ENCODE data around the gene AP4M1.

The AP4M1 gene

GRCh38 chr7:100087055-100087750, 14.2 kb upstream of the AP4M1 start:
- no peak for DNase-seq

DNA sequence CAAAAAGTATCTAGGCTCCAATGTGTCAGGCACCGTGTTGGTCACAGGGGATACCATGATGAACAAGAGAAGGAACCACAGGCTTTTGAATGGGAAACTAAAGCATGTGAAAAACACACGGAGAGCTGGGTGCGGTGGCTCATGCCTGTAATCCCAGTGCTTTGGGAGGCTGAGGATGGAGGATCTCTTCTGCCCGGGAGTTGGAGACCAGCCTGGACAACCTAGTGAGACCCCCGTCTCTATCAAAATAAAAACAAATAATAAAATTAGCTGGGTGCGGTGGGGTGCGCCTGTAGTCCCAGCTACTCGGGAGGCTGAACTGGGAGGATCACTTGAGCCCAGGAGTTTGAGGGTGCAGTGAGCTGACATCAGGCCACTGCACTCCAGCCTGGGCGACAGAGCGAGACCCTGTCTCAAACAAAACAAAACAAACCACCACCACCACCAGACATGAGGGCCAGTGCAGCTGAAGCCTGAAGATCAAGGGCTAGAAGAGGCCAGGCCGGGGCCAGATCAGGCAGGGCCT, 13.3 kb upstream of the AP4M1 start:
- no peak for DNase-seq

DNA sequence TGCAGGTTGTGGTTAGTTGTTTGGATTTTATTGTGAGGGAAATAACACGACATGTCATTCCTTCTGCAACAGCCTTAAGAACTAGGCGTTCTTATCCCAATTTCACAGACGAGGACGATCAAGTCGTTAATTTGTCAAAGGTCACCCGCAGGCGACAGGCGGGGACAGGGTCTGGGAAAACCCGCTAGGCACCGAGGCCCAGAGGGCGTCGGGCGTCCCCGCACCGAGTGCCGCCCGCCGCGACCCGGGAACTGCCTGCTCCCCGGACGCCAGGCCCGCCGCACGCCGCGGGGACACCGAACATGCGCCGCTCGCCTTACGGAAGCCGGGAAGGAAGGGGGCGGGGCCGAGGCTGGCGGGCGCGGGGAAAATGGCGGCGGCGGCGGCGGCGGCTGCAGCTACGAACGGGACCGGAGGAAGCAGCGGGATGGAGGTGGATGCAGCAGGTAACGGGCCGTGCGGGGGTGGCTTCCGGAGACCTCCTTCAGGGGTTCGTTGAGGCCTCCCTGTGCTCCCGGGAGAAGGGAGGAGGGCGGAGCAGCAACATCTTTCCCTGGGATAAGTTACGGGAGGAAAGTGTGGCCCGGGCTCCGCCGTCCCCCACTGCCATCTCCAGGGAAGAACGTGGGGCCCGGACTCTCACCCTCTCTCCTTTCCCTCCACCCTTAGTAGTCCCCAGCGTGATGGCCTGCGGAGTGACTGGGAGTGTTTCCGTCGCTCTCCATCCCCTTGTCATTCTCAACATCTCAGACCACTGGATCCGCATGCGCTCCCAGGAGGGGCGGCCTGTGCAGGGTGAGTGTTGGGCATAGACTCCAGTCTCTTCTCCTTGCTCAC, 12.6 kb upstream of the AP4M1 start, which contains the start of gene COPS6:
Gene COPS6 (plus strand): TSS at position 349 of the 837 bp plus-strand sequence. CDS start 22 bp downstream, at position 371.
- DNase-seq: no peak

DNA sequence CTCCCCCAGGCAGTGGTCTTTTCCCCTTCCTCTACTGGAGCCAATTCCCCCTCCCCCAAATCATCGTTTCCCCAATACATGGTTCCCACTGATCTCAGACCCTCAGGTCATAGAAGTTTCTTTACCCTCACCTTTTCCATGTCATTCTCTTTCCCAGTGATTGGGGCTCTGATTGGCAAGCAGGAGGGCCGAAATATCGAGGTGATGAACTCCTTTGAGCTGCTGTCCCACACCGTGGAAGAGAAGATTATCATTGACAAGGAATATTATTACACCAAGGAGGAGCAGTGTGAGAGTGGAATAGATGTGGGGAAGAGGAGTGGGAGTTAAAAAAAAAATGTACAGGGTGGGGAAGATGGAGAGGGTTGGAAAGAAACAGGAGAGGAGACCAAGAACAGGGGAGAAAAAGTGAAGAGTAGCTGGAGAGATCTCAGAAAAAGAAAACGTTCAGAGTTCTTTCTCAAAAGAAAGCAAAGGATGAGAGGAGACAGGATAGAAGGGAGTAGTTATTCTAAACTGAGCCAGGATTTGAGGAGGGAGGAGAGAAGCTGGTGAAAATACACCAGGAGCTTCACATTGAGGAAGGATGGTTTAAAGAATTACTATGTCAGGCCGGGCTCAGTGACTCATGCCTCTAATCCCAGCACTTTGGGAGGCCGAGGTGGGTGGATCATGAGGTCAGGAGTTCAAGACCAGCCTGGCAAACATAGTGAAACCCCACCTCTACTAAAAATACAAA, 11.8 kb upstream of the AP4M1 start:
- no peak for DNase-seq

- no peak for DNase-seq
Measured at GRCh38 chr7:100090527-100091410, 10.7 kb upstream of the AP4M1 start.

GRCh38 chr7:100091411-100092181, 9.8 kb upstream of the AP4M1 start:
- DNase-seq: no peak

DNA sequence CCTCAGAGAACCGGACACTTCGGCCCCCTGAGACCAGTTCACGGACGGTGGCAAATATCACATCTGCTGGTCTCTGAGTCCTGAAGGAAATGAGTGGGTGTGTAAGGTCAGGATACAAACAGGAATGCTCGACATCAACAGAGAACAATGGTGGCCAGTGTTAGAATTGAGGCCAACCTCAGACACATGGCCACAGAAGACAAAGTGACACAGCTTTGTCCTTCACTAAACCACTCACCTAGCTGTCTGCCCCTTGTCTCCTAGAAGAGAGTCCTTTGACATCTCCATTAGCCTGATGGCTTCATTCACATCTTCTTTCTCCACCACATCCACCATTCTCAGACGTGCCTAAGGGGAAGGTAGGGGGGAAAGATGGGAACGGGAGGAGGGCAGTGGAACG, 8.4 kb upstream of the AP4M1 start:
- DNase-seq: no peak

DNA sequence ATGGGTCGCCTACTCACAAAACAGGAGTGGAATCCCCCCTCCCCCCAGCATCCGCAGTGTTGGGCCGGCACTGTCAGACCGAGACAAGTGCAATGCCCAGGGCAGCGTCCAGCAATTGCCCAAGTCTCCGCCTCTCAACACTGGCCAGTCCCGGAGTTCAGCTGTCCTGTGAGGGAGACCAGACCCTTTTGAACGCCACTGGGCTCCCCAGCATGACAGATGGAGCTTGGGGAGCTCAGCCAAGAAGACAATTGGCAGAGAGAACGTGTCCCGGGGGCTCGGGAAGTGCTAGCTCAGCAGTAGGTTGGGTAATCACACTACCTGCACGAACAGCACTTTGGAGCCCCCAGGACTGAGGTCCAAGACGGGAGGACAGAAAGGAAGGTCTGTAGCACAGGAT, 7.9 kb upstream of the AP4M1 start:
- DNase-seq: no peak

- DNase-seq: no peak
Measured at GRCh38 chr7:100093925-100094486, 7.4 kb upstream of the AP4M1 start.

DNA sequence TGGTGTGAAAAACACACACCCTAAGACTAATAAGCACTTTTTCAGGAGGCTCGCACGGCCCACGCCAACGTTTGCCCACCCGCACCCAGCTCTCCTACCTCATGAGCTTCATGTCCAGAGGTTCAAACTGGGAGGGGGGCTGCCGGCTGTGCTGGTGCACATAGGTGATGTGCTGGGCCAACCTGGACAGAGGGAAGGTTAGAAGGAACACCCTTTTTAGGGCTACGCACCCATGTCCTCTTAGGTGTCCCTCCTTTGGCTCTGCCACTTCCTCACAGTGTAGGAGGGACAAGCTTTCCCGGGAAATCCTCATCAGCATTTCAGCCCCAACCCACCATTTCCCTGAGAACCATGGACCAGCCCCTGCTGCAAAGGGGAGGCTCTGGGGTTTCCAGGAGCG, 6.2 kb upstream of the AP4M1 start:
- DNase-seq: no peak

DNA sequence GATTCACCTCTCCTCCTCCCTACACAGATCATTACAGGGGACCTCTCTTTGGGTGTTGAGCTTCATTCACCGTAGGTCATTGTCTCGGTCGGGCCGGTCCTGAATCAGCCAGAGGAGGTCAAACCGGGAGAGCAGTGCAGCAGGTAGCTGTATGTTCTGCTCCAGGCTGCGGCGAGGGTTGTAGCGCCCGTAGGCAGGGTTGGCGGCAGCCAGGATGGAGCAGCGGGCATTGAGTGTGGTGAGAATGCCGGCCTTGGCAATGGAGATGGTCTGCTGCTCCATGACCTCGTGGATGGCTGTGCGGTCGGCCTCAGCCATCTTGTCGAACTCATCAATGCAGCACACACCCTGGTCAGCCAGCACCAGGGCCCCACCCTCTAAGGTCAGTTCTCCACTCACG, 5.7 kb upstream of the AP4M1 start:
- DNase-seq: no peak

DNA sequence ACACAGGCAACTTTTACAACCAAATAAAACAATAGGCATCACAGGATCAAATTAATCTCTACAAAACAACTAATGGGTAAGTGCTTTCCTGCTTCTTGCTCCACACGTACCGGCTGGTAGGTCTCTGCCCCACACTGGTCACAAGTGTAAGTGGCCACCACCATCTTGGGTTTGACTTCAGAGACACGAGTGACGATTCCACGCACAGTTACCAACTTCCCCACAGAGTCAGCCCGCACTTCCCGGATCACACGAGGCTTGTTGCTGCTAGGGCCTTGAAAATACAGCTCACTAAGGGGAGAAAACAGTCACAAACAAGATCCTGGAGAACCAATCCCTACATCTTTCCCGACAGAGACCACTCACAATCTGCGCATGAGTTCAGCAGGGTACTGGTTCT, 2.5 kb upstream of the AP4M1 start:
- no peak for DNase-seq

DNA sequence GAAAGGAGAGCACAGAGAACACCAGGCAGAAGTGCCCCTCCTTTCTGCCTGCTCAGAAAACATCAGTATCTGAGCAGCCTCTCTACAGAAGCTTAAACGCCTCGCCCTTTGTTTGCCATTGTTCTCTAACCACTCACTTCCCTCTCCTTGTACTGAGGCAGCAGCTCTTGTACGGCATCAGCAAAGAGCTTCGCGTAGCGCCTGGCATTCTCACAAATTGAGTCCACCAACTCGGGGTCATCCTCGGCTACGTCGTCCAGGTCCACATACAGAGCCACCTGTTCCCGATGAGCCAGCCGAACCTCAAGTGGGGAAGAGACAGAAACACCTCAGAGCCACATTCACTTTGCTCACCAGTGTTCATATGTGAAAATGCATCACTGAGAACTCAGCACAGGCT, 2.0 kb upstream of the AP4M1 start:
- no peak for DNase-seq

GRCh38 chr7:100100420-100101015, 925 bp upstream of the AP4M1 start:
- no peak for DNase-seq

- no peak for DNase-seq
Measured at GRCh38 chr7:100102950-100103840, 1.8 kb downstream of the AP4M1 start.

DNA sequence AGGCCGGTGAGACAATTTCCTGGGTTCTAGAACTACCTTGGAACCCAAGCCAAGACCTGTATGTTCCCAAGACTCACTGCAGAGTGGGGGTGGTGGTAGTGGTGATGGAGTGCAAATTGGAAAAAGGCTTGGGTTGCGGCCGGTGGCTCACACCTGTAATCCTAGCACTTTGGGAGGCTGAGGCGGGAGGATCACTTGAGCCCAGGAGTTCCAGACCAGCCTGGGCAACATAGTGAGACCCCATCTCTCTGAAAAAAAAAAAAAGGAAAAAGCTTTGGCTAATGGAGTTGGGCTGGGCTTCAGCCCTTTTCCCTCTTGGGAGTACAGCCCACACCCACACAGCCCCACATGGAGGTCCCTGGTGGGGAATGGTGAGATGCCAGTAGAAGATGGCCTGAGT, 4.1 kb downstream of the AP4M1 start:
- no peak for DNase-seq

DNA sequence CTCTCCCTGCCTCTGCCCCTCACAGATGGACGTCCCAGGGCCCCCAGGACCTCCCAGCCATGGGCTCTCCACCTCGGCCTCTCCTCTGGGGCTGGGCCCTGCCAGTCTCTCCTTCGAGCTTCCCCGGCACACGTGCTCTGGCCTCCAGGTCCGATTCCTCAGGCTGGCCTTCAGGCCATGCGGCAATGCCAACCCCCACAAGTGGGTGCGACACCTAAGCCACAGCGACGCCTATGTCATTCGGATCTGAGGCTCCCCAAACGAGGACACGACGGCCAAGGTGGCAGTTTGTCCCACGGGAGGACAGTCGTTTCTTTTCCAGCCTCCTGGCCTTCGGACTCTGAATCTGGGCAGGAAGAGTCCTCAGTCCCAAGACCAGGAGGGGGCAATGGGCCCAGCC, 5.2 kb downstream of the AP4M1 start:
- DNase-seq: no peak

DNA sequence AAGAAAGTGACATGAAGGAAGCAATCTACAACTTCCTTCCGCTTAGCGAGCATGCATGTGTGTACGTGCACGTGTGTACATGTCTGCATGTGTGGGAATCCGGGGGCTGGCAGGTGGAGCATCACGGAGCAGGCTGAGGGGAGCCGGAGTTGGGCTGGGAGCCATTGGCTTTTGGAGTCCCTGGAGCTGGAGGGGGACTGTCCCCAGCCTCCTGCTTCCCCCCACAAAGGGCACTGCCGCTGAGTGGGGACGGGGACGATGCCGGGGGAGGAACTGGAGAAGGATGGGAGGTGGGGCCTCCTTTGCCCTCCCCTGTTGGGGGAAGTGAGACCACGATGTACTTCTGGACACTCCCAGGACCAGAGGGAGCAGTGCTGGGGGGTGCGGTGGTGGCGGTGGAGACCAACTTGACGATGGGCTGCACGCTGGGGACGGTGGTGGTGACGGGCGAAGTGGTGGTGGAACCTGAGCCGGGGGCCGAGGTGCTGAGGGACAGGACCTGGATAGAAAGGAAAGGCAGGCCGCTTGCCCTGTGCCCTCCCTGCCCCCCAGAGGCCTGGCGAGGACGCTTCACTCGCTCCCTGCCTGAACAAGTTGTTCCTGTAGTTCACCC, 5.8 kb downstream of the AP4M1 start:
- no peak for DNase-seq

- DNase-seq: no peak
Measured at GRCh38 chr7:100107890-100108289, 6.4 kb downstream of the AP4M1 start.

All from SIG-M5 (cell line).